Activated B cell treated with CpG ODN at 0.5 μM for 24 hours (primary cell): ENCODE results near the gene MVD. TPM values are rescaled to one million over a fixed set of nuclear protein-coding genes. Genes with fewer than 3 reads are reported as not detected.

Experiments
- ATAC-seq: fragments of 200-7000 bp; cut with Tn5 transposase; one replicate; pipeline ENCODE4 v1.10.0; 2021; ENCODE audit warnings: low read depth, mild to moderate bottlenecking, moderate library complexity
- CTCF ChIA-PET: fragments of 350-600 bp; sonication (Branson Sonifier 250); formaldehyde crosslinking; loops from one replicate; lab custom pipeline; 2021; ENCODE audit warnings: antibody characterized with exemption; lab: Charles Lee
- POLR2A ChIA-PET: fragments of 350-600 bp; sonication (Branson Sonifier 250); formaldehyde crosslinking; loops from one replicate; lab custom pipeline; 2021; ENCODE audit warnings: antibody characterized with exemption; lab: Charles Lee
- DNase-seq: peaks from one replicate; pipeline ENCODE4 v3.0.0; 2022
- H3K27ac Mint-ChIP-seq: one replicate; pipeline ENCODE4 v1.8.0; 2020; ENCODE audit warnings: mixed read lengths
- H3K27me3 Mint-ChIP-seq: one replicate; pipeline ENCODE4 v1.8.0; 2021; ENCODE audit warnings: mixed read lengths
- H3K36me3 Mint-ChIP-seq: one replicate; pipeline ENCODE4 v1.8.0; 2021; ENCODE audit warnings: low read depth, mixed read lengths
- H3K4me1 Mint-ChIP-seq: one replicate; pipeline ENCODE4 v1.8.0; 2021; ENCODE audit warnings: mixed read lengths
- H3K4me3 Mint-ChIP-seq: one replicate; pipeline ENCODE4 v1.8.0; 2020; ENCODE audit warnings: mild to moderate bottlenecking, mixed read lengths
- H3K9me3 Mint-ChIP-seq: one replicate; pipeline ENCODE4 v1.8.0; 2020; ENCODE audit warnings: mixed read lengths
- intact Hi-C: fragments of 100-400 bp; cut with micrococcal nuclease; formaldehyde crosslinking; loops from one replicate; pipeline ENCODE4 v1.15.1; 2024
- total RNA-seq: library from RNA; stranded (reverse); gene quantifications from 2 replicates; pipeline ENCODE4 v1.2.3, GENCODE V29; 2022
- TF ChIP-seq, protein P1 (sequence below): fragments of 200-600 bp; IDR thresholded peaks from one replicate; pipeline ENCODE4 v1.8.0; 2022; ENCODE audit warnings: antibody characterized with exemption, mild to moderate bottlenecking

The MVD gene
- total RNA-seq, 1 donor from 2014 or later: 140 TPM

GRCh38 chr16:88638323-88639230 lies 24.3 kb downstream of the MVD start, which contains the start of gene IL17C:
Gene IL17C, plus strand, starts transcription at chr16:88638572. Its CDS starts 70 bp downstream, at chr16:88638642.
- ChIA-PET POLR2A (interaction anchor here (0.6 to 5.7 kb wide), 7 partner anchors 11 to 831 kb away, joined by 3 to 102 read pairs (median 5); partner anchors contain the start of genes CYBA and MVD), CTCF (interaction anchor here (0.8 to 1.9 kb wide), 3 partner anchors 47 to 99 kb away, joined by 3 to 5 read pairs (median 4); no protein-coding TSS in a partner anchor)
- TF ChIP-seq, protein P1, sequence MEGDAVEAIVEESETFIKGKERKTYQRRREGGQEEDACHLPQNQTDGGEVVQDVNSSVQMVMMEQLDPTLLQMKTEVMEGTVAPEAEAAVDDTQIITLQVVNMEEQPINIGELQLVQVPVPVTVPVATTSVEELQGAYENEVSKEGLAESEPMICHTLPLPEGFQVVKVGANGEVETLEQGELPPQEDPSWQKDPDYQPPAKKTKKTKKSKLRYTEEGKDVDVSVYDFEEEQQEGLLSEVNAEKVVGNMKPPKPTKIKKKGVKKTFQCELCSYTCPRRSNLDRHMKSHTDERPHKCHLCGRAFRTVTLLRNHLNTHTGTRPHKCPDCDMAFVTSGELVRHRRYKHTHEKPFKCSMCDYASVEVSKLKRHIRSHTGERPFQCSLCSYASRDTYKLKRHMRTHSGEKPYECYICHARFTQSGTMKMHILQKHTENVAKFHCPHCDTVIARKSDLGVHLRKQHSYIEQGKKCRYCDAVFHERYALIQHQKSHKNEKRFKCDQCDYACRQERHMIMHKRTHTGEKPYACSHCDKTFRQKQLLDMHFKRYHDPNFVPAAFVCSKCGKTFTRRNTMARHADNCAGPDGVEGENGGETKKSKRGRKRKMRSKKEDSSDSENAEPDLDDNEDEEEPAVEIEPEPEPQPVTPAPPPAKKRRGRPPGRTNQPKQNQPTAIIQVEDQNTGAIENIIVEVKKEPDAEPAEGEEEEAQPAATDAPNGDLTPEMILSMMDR: no peak
- ATAC-seq (no peak), DNase-seq (peak; percentile 39)
- Mint-ChIP-seq H3K27me3 (no peaks in the 10 kb centered on the region), H3K4me1 (peaks cover 74% of the 10 kb centered on the region), H3K27ac (peak within 1 kb of the TSS; percentile 18), H3K4me3 (peak within 1 kb of the TSS; percentile 38), H3K9me3 (no peaks in the 10 kb centered on the region), H3K36me3 (peaks cover 11% of the 10 kb centered on the region)
- intact Hi-C loops: loop anchor here (10.0 kb wide), 3 partner anchors 146 to 1254 kb away; partner anchors contain the start of genes FBXO31, PIEZO1 and ZNF778

- TF ChIP-seq, protein P1: no peak
- Mint-ChIP-seq H3K36me3 (peaks cover 5% of the 10 kb centered on the region), H3K27me3 (no peaks in the 10 kb centered on the region), H3K4me3 (no peak overlapping the region), H3K9me3 (no peaks in the 10 kb centered on the region), H3K4me1 (peaks cover 72% of the 10 kb centered on the region), H3K27ac (peak overlapping the region; percentile 81)
- ChIA-PET POLR2A (interaction anchor here (0.6 to 5.7 kb wide), 4 partner anchors 13 to 65 kb away, joined by 3 to 102 read pairs (median 6); partner anchors contain the start of gene CYBA), CTCF (interaction anchor here (0.9 to 1.0 kb wide), 3 partner anchors 11 to 101 kb away, joined by 3 to 5 read pairs (median 3); no protein-coding TSS in a partner anchor)
- intact Hi-C loops: loop anchor here (1.0 to 10.0 kb wide), 4 partner anchors 50 to 1252 kb away; partner anchors contain the start of genes FBXO31, PIEZO1, SNAI3 and ZNF778
- ATAC-seq: no peak
- DNase-seq: no peak
These were observed 26.2 kb downstream of the MVD start for GRCh38 chr16:88636488-88637265.

- H3K27me3 Mint-ChIP-seq: no peaks in the 10 kb centered on the region
- ATAC-seq: no peak
- intact Hi-C loops: loop anchor here (1.0 to 10.0 kb wide), 4 partner anchors 51 to 1251 kb away; partner anchors contain the start of genes FBXO31, PIEZO1, SNAI3 and ZNF778
- H3K27ac Mint-ChIP-seq: peak overlapping the region; percentile 81
- H3K4me1 Mint-ChIP-seq: peaks cover 64% of the 10 kb centered on the region
- POLR2A ChIA-PET: interaction anchor here (1.9 to 5.7 kb wide), 2 partner anchors 14 to 46 kb away, joined by 7 to 102 read pairs; partner anchors contain the start of gene CYBA
- peaks cover 12% of the 10 kb centered on the region for H3K36me3 Mint-ChIP-seq
- TF ChIP-seq, protein P1: no peak
- H3K4me3 Mint-ChIP-seq: peak overlapping the region; percentile 50
- H3K9me3 Mint-ChIP-seq: no peaks in the 10 kb centered on the region
- DNase-seq: no peak
- CTCF ChIA-PET: interaction anchor here (1.0 kb wide), 1 partner anchor 49 kb away, joined by 4 read pairs; no protein-coding TSS in a partner anchor
These were observed 27.1 kb downstream of the MVD start for GRCh38 chr16:88635671-88636319.

DNA sequence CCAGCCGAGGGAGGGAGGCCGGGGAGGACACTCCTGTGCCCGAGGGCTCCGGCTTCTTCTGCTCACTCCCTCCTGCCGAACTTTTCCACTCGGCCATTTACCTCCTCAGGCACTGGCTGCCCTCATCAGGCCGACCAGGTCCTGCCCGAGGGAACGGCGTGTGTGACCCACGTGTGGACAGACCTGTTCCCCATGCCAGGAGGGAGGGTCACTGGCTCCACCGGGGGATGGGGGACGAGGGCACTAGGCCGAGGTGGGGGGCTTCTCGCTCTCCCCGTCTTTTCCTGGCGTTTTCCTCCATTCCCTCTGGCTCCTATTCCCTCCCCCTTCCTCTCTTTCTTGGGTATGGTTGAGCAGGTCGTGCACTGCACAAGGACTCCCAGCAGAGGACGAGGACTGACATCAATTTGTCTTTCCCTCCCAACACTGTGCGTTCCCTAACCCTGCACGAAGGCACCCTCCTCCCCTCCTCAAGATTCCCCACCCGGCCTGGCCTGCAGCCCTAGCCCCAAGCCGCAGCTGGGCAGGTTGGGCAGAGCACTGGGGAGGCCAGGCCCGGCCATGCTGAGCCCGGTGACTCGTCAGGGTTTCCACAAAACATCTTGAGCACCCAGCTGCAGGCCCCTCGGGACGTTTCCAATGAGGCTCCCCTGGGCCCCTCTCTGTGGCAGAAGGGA lies 27.8 kb downstream of the MVD start:
- DNase-seq (no peak), ATAC-seq (no peak)
- CTCF ChIA-PET: interaction anchor here (1.0 kb wide), 1 partner anchor 50 kb away, joined by 4 read pairs; no protein-coding TSS in a partner anchor
- no peaks in the 10 kb centered on the region for H3K9me3 Mint-ChIP-seq
- POLR2A ChIA-PET: interaction anchor here (5.7 kb wide), 1 partner anchor 14 kb away, joined by 102 read pairs; the partner anchor contains the start of gene CYBA
- H3K4me1 Mint-ChIP-seq: peaks cover 58% of the 10 kb centered on the region
- H3K36me3 Mint-ChIP-seq: peaks cover 16% of the 10 kb centered on the region
- H3K27me3 Mint-ChIP-seq: no peaks in the 10 kb centered on the region
- peak overlapping the region; percentile 50 for H3K27ac Mint-ChIP-seq
- TF ChIP-seq, protein P1: no peak
- intact Hi-C loops: loop anchor here (1.0 to 10.0 kb wide), 9 partner anchors 16 to 1250 kb away; partner anchors contain the start of genes CTU2, CYBA, FBXO31 and MVD
- H3K4me3 Mint-ChIP-seq: peak overlapping the region; percentile 76
